ENCODE results near the gene TMEM42.

GRCh38 chr3:44899683-44900367 is 38.1 kb downstream of the TMEM42 start:
- no peak for TF ChIP-seq CTCF (IDR thresholded peaks at IDR 0.05)
- TF ChIP-seq POLR2A (IDR thresholded peaks at IDR 0.05) = no peak
